ENCODE results near the gene BGLAP. TPM values are rescaled to one million over a fixed set of nuclear protein-coding genes. Genes with fewer than 3 reads are reported as not detected.

The BGLAP gene
- 0.18 and 0.38 TPM in 2 replicates for total RNA-seq (2014; rRNA removed; shearing (Covaris generic))

DNA sequence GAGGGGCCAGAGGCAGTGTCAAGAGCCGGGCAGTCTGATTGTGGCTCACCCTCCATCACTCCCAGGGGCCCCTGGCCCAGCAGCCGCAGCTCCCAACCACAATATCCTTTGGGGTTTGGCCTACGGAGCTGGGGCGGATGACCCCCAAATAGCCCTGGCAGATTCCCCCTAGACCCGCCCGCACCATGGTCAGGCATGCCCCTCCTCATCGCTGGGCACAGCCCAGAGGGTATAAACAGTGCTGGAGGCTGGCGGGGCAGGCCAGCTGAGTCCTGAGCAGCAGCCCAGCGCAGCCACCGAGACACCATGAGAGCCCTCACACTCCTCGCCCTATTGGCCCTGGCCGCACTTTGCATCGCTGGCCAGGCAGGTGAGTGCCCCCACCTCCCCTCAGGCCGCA, at the start of gene BGLAP:
TSS of gene BGLAP (plus strand) at position 259 of the 400 bp plus-strand sequence. CDS start at position 307, 48 bp downstream.
- Histone ChIP-seq H3K36me3 (peaks cover 7% of the 10 kb centered on the region), H3K4me3 (no peak within 1 kb of the TSS), H3K27me3 (no peaks in the 10 kb centered on the region), H3K4me1 (peaks cover 8% of the 10 kb centered on the region), H3K9me3 (replicated peaks) (no peaks in the 10 kb centered on the region), H3K27ac (0 out of 2 replicates have a peak within 1 kb of the TSS, but pooled peaks have one; percentile 1)
- DNase-seq, result no peak

DNA sequence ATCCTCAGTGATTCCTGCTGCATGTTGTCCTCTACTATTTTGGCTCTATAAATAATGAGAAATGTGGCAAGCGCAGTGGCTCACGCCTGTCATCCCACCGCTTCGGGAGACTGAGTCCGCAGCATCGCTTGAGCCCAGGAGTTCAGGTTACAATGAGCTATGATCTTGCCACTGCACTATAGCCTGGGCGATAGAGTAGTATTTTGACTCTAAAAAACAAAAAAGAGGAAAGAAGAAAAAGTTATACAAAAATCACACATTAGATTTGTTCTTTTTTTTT, 48.8 kb upstream of the BGLAP start:
- Histone ChIP-seq H3K9me3 (replicated peaks) (no peaks in the 10 kb centered on the region), H3K4me3 (peak overlapping the region; percentile 77), H3K27ac (peak overlapping the region; percentile 73), H3K4me1 (peaks cover 8% of the 10 kb centered on the region; the same call in 1 of the 2 replicates), H3K27me3 (no peaks in the 10 kb centered on the region), H3K36me3 (peaks cover 5% of the 10 kb centered on the region; the same call in 1 of the 2 replicates)
- no peak for DNase-seq

DNA sequence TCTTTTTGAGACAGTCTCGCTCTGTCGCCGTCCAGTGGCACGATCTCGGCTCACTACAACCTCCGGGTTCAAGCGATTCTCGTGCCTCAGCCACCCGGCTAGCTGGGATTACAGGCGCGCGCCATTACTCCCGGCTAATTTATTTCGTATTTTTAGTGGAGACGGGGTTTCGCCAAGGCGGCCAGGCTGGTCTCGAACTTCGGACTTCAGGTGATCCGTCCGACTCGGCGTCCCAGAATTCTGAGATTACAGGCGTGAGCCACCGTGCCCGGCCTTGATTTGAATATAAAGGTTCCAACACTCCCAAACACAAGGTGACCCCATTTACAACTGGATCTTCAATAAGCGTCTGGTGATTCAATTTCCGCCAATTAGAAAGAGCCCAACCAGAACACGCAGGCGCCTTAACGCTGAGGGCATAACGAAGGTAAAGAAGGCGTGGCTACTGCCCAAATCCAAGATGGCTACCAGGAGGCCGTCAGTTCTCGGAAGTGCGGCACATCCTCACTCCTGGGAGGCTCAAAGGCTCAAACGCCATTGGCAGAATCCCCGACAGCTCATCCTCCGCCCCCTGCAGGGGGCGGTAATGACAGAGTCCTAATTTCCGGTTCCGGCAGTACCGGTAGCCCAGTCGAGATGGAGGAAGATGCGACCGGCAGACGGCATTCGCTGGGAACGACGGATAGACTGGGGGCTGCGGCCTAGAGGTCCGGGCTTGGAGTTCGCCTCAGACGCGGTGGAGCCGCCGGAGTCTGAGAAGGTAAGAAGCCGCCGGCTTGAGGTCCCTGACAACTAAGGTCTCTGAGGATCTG, 48.3 kb upstream of the BGLAP start, which contains the start of gene SLC25A44:
TSS of gene SLC25A44 (plus strand) at position 617 of the 812 bp plus-strand sequence. CDS start 5,744 bp downstream, outside the sequence.
- DNase-seq, result peak; percentile 96 to 98
- no peaks in the 10 kb centered on the region for H3K9me3 ChIP-seq (replicated peaks)
- no peaks in the 10 kb centered on the region for H3K27me3 ChIP-seq
- H3K36me3 ChIP-seq, result peaks cover 5% of the 10 kb centered on the region; the same call in 1 of the 2 replicates
- H3K4me1 ChIP-seq, result peaks cover 8% of the 10 kb centered on the region; the same call in 1 of the 2 replicates
- peak within 1 kb of the TSS; percentile 77 for H3K4me3 ChIP-seq
- H3K27ac ChIP-seq, result peak within 1 kb of the TSS; percentile 73

DNA sequence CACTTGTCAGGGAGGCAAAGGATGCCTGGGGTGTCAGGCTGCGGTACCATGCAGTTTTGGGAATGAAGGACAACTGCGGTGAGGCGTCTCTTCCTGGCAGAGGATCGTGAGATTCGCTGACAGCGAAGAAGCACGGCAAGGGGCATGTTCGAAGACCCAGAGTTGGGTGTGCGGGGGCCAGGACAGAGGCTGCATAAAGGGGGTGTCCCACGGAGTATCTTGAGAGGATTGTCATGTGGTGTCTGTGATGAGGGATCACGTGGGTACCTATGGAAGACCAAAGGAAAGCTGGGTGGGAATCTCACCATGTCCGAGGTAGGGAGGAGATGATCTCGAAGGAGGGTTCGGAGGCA, 47.7 kb upstream of the BGLAP start:
- Histone ChIP-seq H3K36me3 (peaks cover 5% of the 10 kb centered on the region; the same call in 1 of the 2 replicates), H3K4me3 (peak overlapping the region; percentile 77), H3K27me3 (no peaks in the 10 kb centered on the region), H3K9me3 (replicated peaks) (no peaks in the 10 kb centered on the region), H3K27ac (no peak overlapping the region), H3K4me1 (peaks cover 8% of the 10 kb centered on the region; the same call in 1 of the 2 replicates)
- DNase-seq, result peak in 1 of 2 experiments; percentile 22

DNA sequence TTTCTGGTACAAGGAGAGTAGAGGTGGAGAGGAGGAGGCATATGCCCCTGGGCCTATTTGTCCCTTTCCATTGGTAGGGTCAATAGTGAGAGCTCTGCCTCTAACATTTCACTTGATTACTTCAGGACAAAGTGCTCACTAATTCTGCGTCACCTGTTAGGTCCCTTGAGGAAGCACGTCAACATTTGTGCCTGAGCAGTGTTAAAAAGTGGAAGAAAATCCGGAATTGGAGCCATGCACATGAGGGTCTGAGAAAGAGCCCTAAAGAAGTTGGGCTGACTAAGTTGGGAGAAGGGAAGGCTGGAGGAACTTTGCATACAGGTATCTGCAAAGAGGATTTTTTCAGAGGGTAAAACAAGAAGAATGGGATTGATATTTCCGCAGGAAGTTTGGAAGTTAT, 46.1 kb upstream of the BGLAP start:
- peaks cover 5% of the 10 kb centered on the region; the same call in 1 of the 2 replicates for H3K36me3 ChIP-seq
- no peaks in the 10 kb centered on the region for H3K27me3 ChIP-seq
- H3K4me1 ChIP-seq, result peaks cover 8% of the 10 kb centered on the region; the same call in 1 of the 2 replicates
- H3K4me3 ChIP-seq, result no peak overlapping the region
- no peak overlapping the region for H3K27ac ChIP-seq
- DNase-seq, result peak in 1 of 2 experiments; percentile 12
- no peaks in the 10 kb centered on the region for H3K9me3 ChIP-seq (replicated peaks)

DNA sequence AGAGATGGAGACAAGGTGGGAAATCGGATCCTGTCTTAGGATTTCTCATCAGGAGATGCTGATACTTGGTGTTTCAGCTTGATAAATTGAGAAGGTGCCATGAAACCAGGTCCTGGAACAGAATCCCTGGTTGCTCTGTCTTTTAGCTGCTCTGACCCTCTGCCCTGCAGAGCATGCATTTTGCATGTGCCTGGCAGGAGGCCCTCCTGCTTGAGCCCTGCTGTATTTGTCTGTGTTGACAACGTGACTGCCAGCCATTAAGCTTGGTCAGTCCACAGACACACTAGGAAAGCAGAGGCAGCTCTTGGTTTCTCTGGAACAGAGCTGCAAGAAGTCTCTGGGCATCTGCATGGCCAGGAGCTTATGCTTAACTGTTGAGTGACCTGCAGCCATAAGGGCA, 45.5 kb upstream of the BGLAP start:
- Histone ChIP-seq H3K9me3 (replicated peaks) (no peaks in the 10 kb centered on the region), H3K36me3 (peaks cover 5% of the 10 kb centered on the region; the same call in 1 of the 2 replicates), H3K27me3 (no peaks in the 10 kb centered on the region), H3K4me1 (peaks cover 8% of the 10 kb centered on the region; the same call in 1 of the 2 replicates), H3K27ac (no peak overlapping the region), H3K4me3 (no peak overlapping the region)
- no peak for DNase-seq

DNA sequence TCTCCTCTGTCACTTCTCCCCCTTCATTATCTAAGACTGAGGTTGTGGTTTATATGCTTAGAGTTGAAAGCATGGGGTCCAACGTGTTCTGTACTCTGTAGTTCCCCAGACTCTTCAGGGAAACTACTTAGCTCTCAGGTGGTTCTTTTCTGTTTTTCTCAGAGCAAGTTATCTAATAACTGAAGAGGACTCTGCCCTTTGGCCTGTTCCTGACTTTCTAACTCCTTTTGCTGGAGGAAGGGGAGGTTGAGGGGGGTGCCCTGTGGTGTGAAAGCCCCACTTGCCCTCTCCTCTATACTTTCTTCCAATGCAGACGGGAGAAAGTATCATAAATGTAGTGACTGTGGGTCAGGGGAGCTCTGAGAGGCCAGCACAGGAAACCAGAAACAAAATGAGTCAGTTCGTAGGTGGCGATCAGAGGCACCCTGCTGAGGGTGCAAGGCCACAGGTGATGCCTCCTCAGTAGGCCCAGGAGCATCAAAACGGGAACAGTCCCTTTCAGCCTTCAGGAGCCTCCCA, 43.1 kb upstream of the BGLAP start:
- H3K27ac ChIP-seq, result no peak overlapping the region
- H3K9me3 ChIP-seq (replicated peaks), result no peaks in the 10 kb centered on the region
- peaks cover 5% of the 10 kb centered on the region; the same call in 1 of the 2 replicates for H3K36me3 ChIP-seq
- H3K27me3 ChIP-seq, result no peaks in the 10 kb centered on the region
- DNase-seq, result no peak
- H3K4me3 ChIP-seq, result no peak overlapping the region
- peaks cover 6% of the 10 kb centered on the region; the same call in 1 of the 2 replicates for H3K4me1 ChIP-seq

DNA sequence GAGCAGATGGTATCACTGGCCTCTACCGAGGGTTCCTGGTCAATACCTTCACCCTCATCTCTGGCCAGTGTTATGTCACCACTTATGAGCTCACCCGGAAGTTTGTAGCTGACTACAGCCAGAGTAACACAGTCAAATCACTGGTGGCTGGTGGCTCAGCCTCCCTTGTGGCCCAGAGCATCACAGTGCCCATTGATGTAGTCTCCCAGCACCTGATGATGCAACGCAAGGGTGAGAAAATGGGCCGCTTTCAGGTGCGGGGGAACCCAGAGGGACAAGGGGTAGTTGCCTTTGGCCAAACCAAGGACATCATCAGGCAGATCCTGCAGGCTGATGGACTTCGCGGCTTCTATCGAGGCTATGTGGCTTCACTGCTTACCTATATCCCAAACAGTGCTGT, 41.9 kb upstream of the BGLAP start:
- Histone ChIP-seq H3K27ac (no peak overlapping the region), H3K27me3 (no peaks in the 10 kb centered on the region), H3K36me3 (peaks cover 5% of the 10 kb centered on the region; the same call in 1 of the 2 replicates), H3K4me1 (peaks cover 3% of the 10 kb centered on the region; the same call in 1 of the 2 replicates), H3K4me3 (no peak overlapping the region), H3K9me3 (replicated peaks) (no peaks in the 10 kb centered on the region)
- DNase-seq, result no peak

DNA sequence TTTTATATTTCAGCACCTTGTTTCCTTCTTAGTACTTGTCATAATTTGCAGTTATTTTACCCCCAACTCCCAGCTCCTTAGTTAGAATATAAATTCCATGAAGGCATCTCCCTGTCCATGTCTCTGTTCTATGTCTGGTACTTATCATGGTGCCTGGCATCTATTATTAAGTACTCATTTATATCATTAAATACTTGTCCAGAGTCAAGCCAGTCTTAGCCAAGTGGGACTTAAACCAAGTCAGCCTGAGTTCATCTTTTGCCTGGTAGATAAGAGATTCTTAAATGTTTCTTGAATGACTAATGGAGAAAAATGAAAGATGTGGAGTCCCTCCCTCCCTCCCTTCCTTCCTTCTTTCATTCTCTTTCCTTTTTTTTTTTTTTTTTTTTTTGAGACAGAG, 38.7 kb upstream of the BGLAP start:
- H3K9me3 ChIP-seq (replicated peaks), result no peaks in the 10 kb centered on the region
- H3K4me3 ChIP-seq, result no peak overlapping the region
- H3K27me3 ChIP-seq, result no peaks in the 10 kb centered on the region
- no peaks in the 10 kb centered on the region for H3K4me1 ChIP-seq
- no peak for DNase-seq
- no peaks in the 10 kb centered on the region for H3K36me3 ChIP-seq
- H3K27ac ChIP-seq, result no peak overlapping the region

DNA sequence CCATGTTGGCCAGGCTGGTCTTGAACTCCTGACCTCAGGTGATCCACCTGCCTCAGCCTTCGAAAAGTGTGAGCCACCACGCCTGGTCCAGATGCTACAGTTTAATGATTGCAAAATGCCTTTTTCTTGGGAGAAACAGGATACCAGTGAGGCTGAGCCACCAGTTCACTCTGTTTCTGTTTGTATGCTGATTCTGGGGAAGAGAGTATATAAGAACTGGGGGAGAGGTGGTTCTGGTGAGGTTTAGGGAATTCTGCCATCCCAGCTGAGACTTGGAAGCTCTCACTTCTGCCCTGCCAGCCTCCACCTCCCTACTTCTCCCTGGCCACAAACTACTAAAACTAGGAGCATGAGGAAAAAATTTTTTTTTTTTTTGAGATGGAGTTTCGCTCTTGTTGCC, 37.3 kb upstream of the BGLAP start:
- no peak overlapping the region for H3K27ac ChIP-seq
- no peak for DNase-seq
- H3K36me3 ChIP-seq, result peaks cover 3% of the 10 kb centered on the region; the same call in 1 of the 2 replicates
- H3K4me1 ChIP-seq, result no peaks in the 10 kb centered on the region
- H3K27me3 ChIP-seq, result no peaks in the 10 kb centered on the region
- H3K9me3 ChIP-seq (replicated peaks), result no peaks in the 10 kb centered on the region
- H3K4me3 ChIP-seq, result no peak overlapping the region

DNA sequence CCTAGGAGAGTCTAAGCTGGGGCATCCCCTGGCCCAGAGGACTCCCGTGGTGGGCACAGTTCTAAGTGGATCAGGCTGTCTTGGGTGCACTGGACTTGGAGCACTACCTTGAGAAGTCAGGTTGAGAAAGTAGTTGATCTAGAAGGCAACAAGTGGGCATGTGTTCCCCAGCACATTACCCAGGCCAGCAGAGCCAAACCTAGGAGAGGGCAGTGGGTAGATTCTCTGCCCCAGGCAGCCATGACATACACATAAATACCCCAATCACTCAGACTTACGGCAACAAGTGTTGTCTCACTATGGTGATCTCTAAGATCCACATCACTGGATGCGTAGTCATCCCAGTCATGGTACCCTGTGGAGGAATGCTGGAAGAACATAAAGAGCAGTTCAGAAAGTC, 30.7 kb upstream of the BGLAP start:
- Histone ChIP-seq H3K4me1 (0 out of 2 replicates have a peak, but pooled peaks cover 5% of the 10 kb centered on the region), H3K9me3 (replicated peaks) (no peaks in the 10 kb centered on the region), H3K27ac (no peak overlapping the region), H3K36me3 (peaks cover 3% of the 10 kb centered on the region; the same call in 1 of the 2 replicates), H3K4me3 (no peak overlapping the region), H3K27me3 (no peaks in the 10 kb centered on the region)
- no peak for DNase-seq

DNA sequence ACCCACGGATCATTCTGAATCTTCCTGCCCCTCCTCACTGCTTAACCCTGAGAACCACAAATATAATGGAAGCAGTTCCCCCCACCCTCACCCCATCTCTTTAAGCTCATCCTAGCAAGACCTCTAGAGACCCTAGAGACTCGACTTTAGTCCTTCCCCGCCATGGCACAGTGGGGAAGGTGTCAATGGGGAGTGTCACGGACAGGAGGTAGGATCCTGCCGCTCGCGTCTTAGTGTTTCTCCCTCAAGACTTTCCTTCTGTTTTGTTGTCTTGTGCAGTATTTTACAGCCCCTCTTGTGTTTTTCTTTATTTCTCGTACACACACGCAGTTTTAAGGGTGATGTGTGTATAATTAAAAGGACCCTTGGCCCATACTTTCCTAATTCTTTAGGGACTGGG, 29.9 kb upstream of the BGLAP start:
- Histone ChIP-seq H3K36me3 (peaks cover 3% of the 10 kb centered on the region; the same call in 1 of the 2 replicates), H3K27me3 (no peaks in the 10 kb centered on the region), H3K4me1 (0 out of 2 replicates have a peak, but pooled peaks cover 5% of the 10 kb centered on the region), H3K4me3 (peak overlapping the region; percentile 75), H3K9me3 (replicated peaks) (no peaks in the 10 kb centered on the region), H3K27ac (peak overlapping the region; percentile 95)
- DNase-seq, result no peak

DNA sequence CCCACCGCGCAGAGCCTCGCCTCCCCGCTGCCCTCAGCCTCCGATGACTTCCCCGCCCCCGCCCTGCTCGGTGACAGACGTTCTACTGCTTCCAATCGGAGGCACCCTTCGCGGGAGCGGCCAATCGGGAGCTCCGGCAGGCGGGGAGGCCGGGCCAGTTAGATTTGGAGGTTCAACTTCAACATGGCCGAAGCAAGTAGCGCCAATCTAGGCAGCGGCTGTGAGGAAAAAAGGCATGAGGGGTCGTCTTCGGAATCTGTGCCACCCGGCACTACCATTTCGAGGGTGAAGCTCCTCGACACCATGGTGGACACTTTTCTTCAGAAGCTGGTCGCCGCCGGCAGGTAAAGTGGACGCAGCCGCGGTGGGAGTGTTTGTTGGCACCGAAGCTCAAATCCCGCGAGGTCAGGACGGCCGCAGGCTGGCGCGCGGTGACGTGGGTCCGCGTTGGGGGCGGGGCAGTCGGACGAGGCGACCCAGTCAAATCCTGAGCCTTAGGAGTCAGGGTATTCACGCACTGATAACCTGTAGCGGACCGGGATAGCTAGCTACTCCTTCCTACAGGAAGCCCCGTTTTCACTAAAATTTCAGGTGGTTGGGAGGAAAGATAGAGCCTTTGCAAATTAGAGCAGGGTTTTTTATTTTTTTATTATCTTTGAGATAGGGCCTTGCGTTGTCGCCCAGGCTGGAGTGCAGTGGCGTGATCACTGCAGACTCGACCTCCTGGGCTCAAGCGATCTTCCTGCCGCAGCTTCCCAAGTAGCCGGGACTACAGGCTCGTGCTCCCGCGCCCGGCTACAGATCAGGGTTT, 28.9 kb upstream of the BGLAP start, which contains the start of gene PMF1:
TSS of gene PMF1 (plus strand) at position 175 of the 811 bp plus-strand sequence. CDS start at position 184, 9 bp downstream.
- Histone ChIP-seq H3K27me3 (no peaks in the 10 kb centered on the region), H3K4me3 (peak within 1 kb of the TSS; percentile 75), H3K4me1 (0 out of 2 replicates have a peak, but pooled peaks cover 5% of the 10 kb centered on the region), H3K27ac (peak within 1 kb of the TSS; percentile 95), H3K9me3 (replicated peaks) (no peaks in the 10 kb centered on the region), H3K36me3 (peaks cover 3% of the 10 kb centered on the region; the same call in 1 of the 2 replicates)
- peak; percentile 96 to 98 for DNase-seq

DNA sequence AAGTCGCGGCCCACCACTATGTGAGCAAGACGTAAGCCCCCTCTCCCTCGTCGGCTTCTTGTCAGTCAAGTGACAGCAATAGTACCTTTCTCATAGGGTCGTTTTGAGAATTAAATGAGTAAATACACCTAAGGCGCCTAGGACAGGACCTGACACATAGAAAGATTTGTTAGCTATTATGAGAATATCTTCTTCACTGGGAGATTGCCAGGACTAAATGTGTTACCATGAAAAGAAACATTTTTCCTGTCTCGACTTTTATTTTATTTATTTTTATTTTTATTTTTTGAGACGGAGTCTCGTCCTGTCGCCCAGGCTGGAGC, 28.4 kb upstream of the BGLAP start:
- Histone ChIP-seq H3K36me3 (peaks cover 3% of the 10 kb centered on the region; the same call in 1 of the 2 replicates), H3K9me3 (replicated peaks) (no peaks in the 10 kb centered on the region), H3K4me3 (peak overlapping the region; percentile 75), H3K4me1 (0 out of 2 replicates have a peak, but pooled peaks cover 5% of the 10 kb centered on the region), H3K27me3 (no peaks in the 10 kb centered on the region), H3K27ac (peak overlapping the region; percentile 95)
- no peak for DNase-seq
